H7 (cell line): ENCODE results near the gene KLK15. TPM values are rescaled to one million over a fixed set of nuclear protein-coding genes. Genes with fewer than 3 reads are reported as not detected.

Experiments used
- DNase-seq: peaks from one replicate; pipeline ENCODE4 v3.0.0; 2012
- H3K27me3 ChIP-seq: 2 replicates; pipeline ENCODE4 v1.6.0; 2011; ENCODE audit warnings: mild to moderate bottlenecking, low read length; ENCODE audit not compliant: control insufficient read depth, insufficient read depth
- H3K36me3 ChIP-seq: replicated peaks from 2 replicates; pipeline ENCODE4 v1.5.1; 2011; ENCODE audit warnings: low read length; ENCODE audit not compliant: control insufficient read depth, insufficient read depth
- H3K4me3 ChIP-seq: 2 replicates; pipeline ENCODE4 v1.5.1; 2011; ENCODE audit warnings: low read depth, mild to moderate bottlenecking, control low read depth, low read length, moderate library complexity; ENCODE audit not compliant: insufficient read depth
- total RNA-seq: library from RNA; depleted of rRNA; stranded (reverse); fragments of >200 nt; shearing (Covaris generic); gene quantifications from 2 replicates; pipeline ENCODE4 v1.2.3, GENCODE V29; 2014; rRNA removed

The KLK15 gene, protein sequence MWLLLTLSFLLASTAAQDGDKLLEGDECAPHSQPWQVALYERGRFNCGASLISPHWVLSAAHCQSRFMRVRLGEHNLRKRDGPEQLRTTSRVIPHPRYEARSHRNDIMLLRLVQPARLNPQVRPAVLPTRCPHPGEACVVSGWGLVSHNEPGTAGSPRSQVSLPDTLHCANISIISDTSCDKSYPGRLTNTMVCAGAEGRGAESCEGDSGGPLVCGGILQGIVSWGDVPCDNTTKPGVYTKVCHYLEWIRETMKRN
- not detected in 2 replicates for total RNA-seq

DNA sequence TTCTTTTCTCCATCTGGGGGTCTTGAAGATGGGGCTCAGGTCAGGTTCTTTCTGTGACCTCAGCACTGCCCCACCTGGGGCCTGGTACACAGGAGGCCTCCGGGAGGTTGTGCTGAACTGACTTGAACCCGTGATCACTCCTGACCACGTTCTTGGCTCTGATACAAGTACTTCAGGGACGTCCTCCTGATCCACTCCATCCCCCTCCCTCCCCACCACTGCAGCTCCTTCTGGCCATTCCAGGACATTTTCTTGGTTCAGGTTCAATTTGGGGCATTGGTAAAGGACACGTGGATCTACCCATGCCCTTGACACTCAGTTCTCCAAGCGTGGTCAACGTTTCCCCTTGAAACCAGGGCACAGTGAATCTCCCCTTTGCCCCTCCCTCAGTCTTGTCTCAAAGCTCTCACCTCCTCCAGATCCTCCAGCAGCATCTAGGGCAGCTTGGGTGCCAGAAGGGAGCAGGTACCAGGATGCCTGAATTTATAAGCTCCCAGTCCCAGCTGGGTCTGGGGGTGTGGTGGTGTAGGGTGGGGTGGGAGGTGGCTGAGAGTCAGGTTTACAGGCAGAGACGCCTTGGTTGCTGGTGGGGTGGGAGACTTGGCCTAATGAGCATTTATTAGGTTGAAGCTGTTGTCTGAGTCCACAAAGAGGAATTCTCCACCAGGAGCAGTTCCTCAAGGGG, at the start of gene KLK15:
Gene KLK15, minus strand, starts transcription at position 458 of the 685 bp plus-strand sequence. CDS start 2,082 bp downstream, outside the sequence.
- H3K27me3 ChIP-seq = peaks cover 22% of the 10 kb centered on the region

DNA sequence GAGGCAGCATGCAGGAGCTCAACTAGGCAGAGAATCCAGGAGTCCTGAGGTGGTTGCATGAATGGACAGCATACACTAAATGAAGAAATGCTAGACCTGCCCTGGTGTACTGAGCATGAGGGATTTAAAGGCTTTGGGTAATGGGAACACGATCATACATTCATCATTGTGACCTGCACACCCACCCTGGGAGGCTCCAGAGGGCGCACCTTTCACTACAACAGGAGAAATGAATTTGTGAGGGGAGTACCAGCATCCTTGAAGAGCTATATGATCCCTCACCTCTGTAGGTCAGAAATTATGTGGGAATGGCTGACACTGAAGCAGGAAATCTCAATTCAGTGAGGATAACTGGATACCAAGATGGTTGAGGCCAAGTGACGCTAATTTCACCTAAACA, 48.8 kb upstream of the KLK15 start:
- H3K27me3 ChIP-seq = no peaks in the 10 kb centered on the region
- DNase-seq = no peak

More for the DNA sequence above, at the start of gene KLK15:
- H3K36me3 ChIP-seq = no peaks in the 10 kb centered on the region
- no peak for DNase-seq
- H3K4me3 ChIP-seq = no peak within 1 kb of the TSS

DNA sequence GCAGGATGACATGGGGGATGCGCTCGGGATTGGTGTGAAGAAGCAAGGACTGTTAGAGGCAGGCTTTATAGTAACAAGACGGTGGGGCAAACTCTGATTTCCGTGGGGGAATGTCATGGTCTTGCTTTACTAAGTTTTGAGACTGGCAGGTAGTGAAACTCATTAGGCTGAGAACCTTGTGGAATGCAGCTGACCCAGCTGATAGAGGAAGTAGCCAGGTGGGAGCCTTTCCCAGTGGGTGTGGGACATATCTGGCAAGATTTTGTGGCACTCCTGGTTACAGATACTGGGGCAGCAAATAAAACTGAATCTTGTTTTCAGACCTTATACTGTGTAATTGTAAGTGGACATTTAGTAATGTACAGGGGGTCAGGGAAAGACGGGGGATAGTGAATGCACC, 46.9 kb upstream of the KLK15 start:
- no peak overlapping the region for H3K4me3 ChIP-seq
- H3K27me3 ChIP-seq = no peaks in the 10 kb centered on the region
- DNase-seq = no peak
- no peaks in the 10 kb centered on the region for H3K36me3 ChIP-seq

More for the DNA sequence above, 48.8 kb upstream of the KLK15 start:
- no peaks in the 10 kb centered on the region for H3K36me3 ChIP-seq
- H3K4me3 ChIP-seq = no peak overlapping the region

DNA sequence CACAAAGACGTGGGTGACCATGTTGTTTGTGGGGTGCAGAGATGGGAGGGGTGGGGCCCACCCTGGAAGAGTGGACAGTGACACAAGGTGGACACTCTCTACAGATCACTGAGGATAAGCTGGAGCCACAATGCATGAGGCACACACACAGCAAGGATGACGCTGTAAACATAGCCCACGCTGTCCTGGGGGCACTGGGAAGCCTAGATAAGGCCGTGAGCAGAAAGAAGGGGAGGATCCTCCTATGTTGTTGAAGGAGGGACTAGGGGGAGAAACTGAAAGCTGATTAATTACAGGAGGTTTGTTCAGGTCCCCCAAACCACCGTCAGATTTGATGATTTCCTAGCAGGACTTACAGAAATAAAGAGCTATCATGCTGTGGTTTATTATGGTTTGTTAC, 45.5 kb upstream of the KLK15 start:
- DNase-seq = no peak
- Histone ChIP-seq H3K4me3 (no peak overlapping the region), H3K27me3 (no peaks in the 10 kb centered on the region), H3K36me3 (no peaks in the 10 kb centered on the region)

DNA sequence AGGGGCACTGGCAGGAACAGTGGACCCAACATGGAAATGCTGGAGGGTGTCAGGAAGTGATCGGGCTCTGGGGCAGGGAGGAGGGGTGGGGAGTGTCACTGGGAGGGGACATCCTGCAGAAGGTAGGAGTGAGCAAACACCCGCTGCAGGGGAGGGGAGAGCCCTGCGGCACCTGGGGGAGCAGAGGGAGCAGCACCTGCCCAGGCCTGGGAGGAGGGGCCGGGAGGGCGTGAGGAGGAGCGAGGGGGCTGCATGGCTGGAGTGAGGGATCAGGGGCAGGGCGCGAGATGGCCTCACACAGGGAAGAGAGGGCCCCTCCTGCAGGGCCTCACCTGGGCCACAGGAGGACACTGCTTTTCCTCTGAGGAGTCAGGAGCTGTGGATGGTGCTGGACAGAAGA, 44.0 kb upstream of the KLK15 start:
- DNase-seq = peak; percentile 66
- Histone ChIP-seq H3K4me3 (no peak overlapping the region), H3K27me3 (no peaks in the 10 kb centered on the region), H3K36me3 (no peaks in the 10 kb centered on the region)

DNA sequence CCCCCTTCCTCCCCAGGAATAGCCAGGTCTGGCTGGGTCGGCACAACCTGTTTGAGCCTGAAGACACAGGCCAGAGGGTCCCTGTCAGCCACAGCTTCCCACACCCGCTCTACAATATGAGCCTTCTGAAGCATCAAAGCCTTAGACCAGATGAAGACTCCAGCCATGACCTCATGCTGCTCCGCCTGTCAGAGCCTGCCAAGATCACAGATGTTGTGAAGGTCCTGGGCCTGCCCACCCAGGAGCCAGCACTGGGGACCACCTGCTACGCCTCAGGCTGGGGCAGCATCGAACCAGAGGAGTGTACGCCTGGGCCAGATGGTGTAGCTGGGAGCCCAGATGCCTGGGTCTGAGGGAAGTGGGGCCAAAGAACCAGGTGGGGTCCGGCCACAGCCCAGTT, 43.1 kb upstream of the KLK15 start:
- Histone ChIP-seq H3K4me3 (no peak overlapping the region), H3K36me3 (no peaks in the 10 kb centered on the region), H3K27me3 (no peaks in the 10 kb centered on the region; the same call in 1 of the 2 replicates)
- DNase-seq = no peak

DNA sequence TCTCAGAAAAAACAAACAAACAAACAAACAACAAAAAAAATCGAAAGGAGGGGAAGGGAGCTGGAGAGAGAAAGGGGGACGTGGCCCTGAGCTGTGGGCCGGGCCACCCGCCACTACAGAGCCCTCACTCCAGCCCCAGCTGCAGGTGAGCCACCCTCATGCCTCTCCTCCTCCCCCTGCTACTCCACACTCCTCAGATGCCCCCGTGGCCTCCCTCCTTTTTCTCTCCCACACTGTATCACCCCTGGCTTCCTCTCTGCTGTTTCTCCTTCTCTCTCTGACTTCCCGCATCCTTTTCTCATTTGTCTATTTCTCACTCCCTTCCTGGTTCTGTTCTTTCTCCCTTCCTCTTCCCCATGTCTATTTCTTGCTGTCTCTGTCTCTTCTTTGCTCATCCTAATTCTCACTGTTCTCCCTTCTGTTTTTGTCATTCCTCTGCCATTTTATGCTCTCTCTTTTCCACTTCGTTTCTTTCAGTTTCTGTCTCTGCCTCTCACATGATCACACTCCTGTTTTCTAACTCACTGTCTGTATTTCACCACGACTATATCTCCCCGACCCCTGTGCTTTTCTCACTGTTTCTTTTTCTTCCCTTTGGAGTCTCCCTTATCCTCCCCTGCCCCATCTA, 42.5 kb upstream of the KLK15 start:
- peak; percentile 49 for DNase-seq
- Histone ChIP-seq H3K36me3 (no peaks in the 10 kb centered on the region), H3K27me3 (no peaks in the 10 kb centered on the region; the same call in 1 of the 2 replicates), H3K4me3 (no peak overlapping the region)

DNA sequence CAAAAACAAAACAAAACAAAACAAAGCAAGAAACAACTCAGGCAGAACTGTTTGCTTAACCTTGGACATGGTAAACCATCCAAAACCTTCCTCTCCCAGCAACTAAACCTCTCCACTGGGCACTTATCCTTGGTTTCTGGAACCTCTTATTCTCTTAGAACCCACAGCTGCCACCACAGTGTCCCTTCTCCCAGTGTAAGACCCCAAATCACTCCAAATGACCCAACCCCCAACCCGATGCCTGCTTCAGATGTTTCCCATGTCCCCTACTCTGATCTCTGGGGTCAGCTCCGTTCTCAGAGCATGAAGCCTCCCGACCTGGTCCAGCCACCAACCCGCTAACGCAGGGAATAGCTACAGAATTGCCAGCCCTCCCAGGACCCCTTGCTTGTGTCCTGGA, 40.8 kb upstream of the KLK15 start:
- DNase-seq = no peak
- H3K27me3 ChIP-seq = no peaks in the 10 kb centered on the region; the same call in 1 of the 2 replicates

DNA sequence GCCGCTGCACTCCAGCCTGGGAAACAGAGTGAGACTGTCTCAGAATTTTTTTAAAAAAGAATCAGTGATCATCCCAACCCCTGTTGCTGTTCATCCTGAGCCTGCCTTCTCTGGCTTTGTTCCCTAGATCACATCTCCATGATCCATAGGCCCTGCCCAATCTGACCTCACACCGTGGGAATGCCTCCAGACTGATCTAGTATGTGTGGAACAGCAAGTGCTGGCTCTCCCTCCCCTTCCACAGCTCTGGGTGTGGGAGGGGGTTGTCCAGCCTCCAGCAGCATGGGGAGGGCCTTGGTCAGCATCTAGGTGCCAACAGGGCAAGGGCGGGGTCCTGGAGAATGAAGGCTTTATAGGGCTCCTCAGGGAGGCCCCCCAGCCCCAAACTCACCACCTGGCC, 39.7 kb upstream of the KLK15 start, which contains the start of gene KLK2:
Gene KLK2, plus strand, starts transcription at position 384 of the 400 bp plus-strand sequence. CDS start 35 bp downstream, outside the sequence.
- no peak for DNase-seq
- Histone ChIP-seq H3K4me3 (no peak within 1 kb of the TSS), H3K27me3 (no peaks in the 10 kb centered on the region; the same call in 1 of the 2 replicates), H3K36me3 (no peaks in the 10 kb centered on the region)

More for the DNA sequence above, 40.8 kb upstream of the KLK15 start:
- H3K36me3 ChIP-seq = no peaks in the 10 kb centered on the region
- no peak overlapping the region for H3K4me3 ChIP-seq

DNA sequence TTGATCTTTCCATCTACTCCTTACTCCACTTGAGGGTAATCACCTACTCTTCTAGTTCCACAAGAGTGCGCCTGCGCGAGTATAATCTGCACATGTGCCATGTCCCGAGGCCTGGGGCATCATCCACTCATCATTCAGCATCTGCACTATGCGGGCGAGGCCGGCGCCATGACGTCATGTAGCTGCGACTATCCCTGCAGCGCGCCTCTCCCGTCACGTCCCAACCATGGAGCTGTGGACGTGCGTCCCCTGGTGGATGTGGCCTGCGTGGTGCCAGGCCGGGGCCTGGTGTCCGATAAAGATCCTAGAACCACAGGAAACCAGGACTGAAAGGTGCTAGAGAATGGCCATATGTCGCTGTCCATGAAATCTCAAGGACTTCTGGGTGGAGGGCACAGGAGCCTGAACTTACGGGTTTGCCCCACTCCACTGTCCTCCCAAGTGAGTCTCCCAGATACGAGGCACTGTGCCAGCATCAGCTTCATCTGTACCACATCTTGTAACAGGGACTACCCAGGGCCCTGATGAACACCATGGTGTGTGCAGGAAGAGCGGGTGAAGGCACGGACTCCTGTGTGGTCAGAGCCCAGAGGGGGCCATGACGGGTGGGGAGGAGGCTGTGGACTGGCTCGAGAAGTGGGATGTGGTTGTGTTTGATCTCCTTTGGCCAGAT, 37.2 kb upstream of the KLK15 start:
- Histone ChIP-seq H3K36me3 (no peaks in the 10 kb centered on the region), H3K4me3 (no peak overlapping the region), H3K27me3 (no peaks in the 10 kb centered on the region; the same call in 1 of the 2 replicates)
- DNase-seq = peak; percentile 52

DNA sequence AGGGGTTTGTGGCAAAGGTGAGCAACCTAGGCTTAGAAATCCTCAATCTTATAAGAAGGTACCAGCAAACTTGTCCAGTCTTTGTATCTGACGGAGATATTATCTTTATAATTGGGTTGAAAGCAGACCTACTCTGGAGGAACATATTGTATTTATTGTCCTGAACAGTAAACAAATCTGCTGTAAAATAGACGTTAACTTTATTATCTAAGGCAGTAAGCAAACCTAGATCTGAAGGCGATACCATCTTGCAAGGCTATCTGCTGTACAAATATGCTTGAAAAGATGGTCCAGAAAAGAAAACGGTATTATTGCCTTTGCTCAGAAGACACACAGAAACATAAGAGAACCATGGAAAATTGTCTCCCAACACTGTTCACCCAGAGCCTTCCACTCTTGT, 36.1 kb upstream of the KLK15 start:
- Histone ChIP-seq H3K36me3 (no peaks in the 10 kb centered on the region), H3K4me3 (no peak overlapping the region), H3K27me3 (no peaks in the 10 kb centered on the region; the same call in 1 of the 2 replicates)
- DNase-seq = no peak

DNA sequence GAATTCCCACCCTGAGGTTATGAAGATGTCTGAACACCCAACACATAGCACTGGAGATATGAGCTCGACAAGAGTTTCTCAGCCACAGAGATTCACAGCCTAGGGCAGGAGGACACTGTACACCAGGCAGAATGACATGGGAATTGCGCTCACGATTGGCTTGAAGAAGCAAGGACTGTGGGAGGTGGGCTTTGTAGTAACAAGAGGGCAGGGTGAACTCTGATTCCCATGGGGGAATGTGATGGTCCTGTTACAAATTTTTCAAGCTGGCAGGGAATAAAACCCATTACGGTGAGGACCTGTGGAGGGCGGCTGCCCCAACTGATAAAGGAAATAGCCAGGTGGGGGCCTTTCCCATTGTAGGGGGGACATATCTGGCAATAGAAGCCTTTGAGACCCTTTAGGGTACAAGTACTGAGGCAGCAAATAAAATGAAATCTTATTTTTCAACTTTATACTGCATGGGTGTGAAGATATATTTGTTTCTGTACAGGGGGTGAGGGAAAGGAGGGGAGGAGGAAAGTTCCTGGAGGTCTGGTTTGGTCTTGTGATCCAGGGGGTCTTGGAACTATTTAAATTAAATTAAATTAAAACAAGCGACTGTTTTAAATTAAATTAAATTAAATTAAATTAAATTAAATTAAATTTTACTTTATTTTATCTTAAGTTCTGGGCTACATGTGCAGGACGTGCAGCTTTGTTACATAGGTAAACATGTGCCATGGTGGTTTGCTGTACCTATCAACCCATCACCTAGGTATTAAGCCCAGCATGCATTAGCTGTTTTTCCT, 28.3 kb upstream of the KLK15 start:
- no peak overlapping the region for H3K4me3 ChIP-seq
- no peak for DNase-seq
- H3K36me3 ChIP-seq = no peaks in the 10 kb centered on the region
- no peaks in the 10 kb centered on the region; the same call in 1 of the 2 replicates for H3K27me3 ChIP-seq

DNA sequence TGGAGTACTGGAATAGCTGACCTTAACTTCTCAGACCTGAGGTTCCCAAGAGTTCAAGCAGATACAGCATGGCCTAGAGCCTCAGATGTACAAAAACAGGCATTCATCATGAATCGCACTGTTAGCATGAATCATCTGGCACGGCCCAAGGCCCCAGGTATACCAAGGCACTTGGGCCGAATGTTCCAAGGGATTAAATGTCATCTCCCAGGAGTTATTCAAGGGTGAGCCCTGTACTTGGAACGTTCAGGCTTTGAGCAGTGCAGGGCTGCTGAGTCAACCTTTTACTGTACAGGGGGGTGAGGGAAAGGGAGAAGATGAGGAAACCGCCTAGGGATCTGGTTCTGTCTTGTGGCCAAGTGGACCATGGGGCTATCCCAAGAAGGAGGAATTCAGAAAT, 27.6 kb upstream of the KLK15 start:
- H3K27me3 ChIP-seq = no peaks in the 10 kb centered on the region

DNA sequence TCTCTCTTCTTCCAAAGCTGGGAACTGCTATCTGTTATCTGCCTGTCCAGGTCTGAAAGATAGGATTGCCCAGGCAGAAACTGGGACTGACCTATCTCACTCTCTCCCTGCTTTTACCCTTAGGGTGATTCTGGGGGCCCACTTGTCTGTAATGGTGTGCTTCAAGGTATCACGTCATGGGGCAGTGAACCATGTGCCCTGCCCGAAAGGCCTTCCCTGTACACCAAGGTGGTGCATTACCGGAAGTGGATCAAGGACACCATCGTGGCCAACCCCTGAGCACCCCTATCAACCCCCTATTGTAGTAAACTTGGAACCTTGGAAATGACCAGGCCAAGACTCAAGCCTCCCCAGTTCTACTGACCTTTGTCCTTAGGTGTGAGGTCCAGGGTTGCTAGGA, 26.5 kb upstream of the KLK15 start:
- no peaks in the 10 kb centered on the region for H3K27me3 ChIP-seq
- DNase-seq = no peak

More for the DNA sequence above, 27.6 kb upstream of the KLK15 start:
- DNase-seq = no peak
- H3K36me3 ChIP-seq = no peaks in the 10 kb centered on the region
- no peak overlapping the region for H3K4me3 ChIP-seq

More for the DNA sequence above, 26.5 kb upstream of the KLK15 start:
- H3K4me3 ChIP-seq = no peak overlapping the region
- H3K36me3 ChIP-seq = no peaks in the 10 kb centered on the region
